ENCODE measurements around the gene WDR47.

- no peak for TF ChIP-seq CTCF (IDR thresholded peaks at IDR 0.05)
- TF ChIP-seq POLR2AphosphoS5 (IDR thresholded peaks at IDR 0.05) = no peak
- TF ChIP-seq POLR2A (IDR thresholded peaks at IDR 0.05) = no peak
Observed at GRCh38 chr1:108947871-108948525, 93.9 kb downstream of the WDR47 start.

Measured in prostate gland (tissue), 2 donors.